Measurements from ENCODE around the gene PIEZO2.
"Not testable (repeated sequence)": the region's sequence is repeated elsewhere in the genome, so short reads cannot be mapped to it uniquely, and the experiment has no call there.

PIEZO2 gene

DNA sequence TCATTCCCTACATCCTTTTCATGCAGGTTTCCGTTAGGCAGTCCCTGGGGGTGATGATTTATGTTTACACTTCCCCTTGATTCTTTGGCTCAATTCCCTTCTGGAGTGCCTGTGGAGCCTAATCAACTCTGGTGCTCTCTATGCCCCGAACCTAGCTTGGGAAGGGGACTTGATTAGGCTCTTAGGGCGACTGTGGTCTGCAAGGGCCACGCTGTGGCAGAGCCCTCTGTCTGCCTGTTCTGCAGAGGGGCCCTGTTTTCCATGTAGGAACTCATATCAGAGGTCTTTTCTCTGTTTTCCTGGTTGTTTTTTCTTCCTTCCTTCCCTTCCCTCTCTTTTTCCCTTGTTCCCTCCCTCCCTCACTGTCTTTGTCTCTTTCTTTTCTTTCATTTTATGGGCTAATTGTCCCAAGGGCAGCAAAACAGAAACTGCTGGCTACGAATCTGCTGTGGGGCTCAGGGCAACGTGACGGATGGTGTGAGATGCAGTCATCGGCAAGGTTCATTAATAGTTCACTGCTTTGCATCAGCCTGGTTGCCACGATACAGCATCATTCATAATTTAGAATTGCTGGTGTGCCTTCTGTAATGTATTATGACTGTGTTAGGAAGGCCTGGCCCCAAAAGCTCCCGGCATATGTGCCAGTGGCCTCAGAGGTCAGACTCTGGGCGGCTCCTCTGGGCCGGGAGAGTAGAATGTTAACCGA, 489.0 kb downstream of the PIEZO2 start:
- FAIRE-seq, result no peak

- no peak for FAIRE-seq
These were observed 489.8 kb downstream of the PIEZO2 start for GRCh38 chr18:10659594-10659993.

- no peak for FAIRE-seq
These were observed 490.4 kb downstream of the PIEZO2 start for GRCh38 chr18:10659000-10659399.

DNA sequence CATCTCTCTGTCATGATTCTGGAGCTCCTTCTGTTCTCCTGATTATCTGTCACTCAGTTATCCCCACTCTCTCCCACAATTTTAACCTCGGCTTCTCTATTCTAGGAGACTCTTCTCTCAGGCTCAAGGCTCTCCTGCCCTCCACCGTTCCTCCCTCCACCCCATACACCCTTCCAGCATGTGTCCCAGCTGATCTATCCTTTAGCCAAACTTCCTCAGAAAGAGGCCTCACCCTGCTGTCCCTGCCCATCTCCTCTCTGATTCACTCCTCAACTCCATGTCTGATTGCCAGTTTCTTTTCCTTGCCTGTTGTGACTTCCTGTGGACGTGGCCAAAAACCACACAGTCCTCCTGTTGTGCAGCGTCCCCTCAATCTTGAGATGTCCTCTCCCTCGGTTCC, 505.4 kb downstream of the PIEZO2 start:
- FAIRE-seq, result not testable (repeated sequence)

- FAIRE-seq, result not testable (repeated sequence)
These were observed 506.3 kb downstream of the PIEZO2 start for GRCh38 chr18:10642915-10643524.

DNA sequence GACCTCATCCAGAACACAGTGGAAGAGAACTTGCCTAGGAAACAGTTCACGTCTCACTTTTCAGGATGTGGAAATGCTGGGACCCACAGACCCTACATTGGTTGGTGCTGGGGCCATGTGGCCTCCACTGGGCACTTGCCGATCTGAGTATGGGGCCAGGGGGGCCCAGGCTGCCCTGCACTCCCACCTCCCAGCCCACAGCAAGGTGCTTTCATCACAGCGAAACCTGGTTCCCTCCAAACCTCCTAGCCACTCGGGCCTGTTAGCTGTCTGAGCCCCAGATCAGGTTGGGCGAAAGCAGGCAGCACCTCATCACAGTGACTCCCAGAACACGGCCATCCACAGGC, 510.9 kb downstream of the PIEZO2 start:
- not testable (repeated sequence) for FAIRE-seq

GRCh38 chr18:10637858-10638538, 511.4 kb downstream of the PIEZO2 start:
- not testable (repeated sequence) for FAIRE-seq

GRCh38 chr18:10629076-10629475, 520.3 kb downstream of the PIEZO2 start:
- FAIRE-seq, result not testable (repeated sequence)

- FAIRE-seq, result not testable (repeated sequence)
These were observed 522.7 kb downstream of the PIEZO2 start for GRCh38 chr18:10626606-10627213.

DNA sequence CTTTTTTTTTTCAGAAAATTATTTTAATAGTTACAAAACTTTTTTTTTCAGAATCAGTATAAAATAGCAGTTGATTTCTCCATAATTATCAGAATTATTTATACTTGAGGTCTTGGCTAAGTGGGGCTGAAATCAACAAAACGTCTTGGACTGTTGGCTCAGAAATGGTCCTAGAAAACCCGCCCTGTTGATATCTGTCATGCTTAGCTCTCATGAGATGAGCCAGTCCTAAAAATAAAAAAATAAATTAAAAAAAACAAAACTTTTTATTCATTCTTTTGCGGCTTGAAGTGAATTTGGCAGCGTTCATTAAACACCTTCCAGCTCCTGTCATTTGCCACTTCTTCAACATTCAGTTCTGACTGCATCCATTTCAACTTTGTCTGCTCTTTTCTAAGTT, 525.8 kb downstream of the PIEZO2 start:
- FAIRE-seq, result not testable (repeated sequence)

GRCh38 chr18:10622982-10623381, 526.4 kb downstream of the PIEZO2 start:
- not testable (repeated sequence) for FAIRE-seq

- FAIRE-seq, result not testable (repeated sequence)
These were observed 528.6 kb downstream of the PIEZO2 start for GRCh38 chr18:10620670-10621329.

Data from G401.6 (cell line).